Right renal pelvis (tissue), 4 donors: ENCODE data around the gene CNIH3. TPM values are rescaled to one million over a fixed set of nuclear protein-coding genes. Genes with fewer than 3 reads are reported as not detected.
A peak's percentile ranks its signal among the peaks of the same experiment; 100 is the strongest.
"Not testable (repeated sequence)": the region's sequence is repeated elsewhere in the genome, so short reads cannot be mapped to it uniquely, and the experiment has no call there.

ENCODE experiments used
- DNase-seq, 4 donors: peaks; one replicate each; pipeline ENCODE4 v3.0.0-alpha.2; 2013; ENCODE audit warnings: low read depth in 4 of 4, low spot score in 3 of 4, missing footprints in 1 of 4
- polyA plus RNA-seq, 4 donors: library from polyadenylated mRNA; unstranded; fragments of 120-200 nt; gene quantifications; one replicate each; pipeline ENCODE4 v1.2.1, GENCODE V29; 2013; ENCODE audit not compliant: insufficient read length in 4 of 4

The CNIH3 gene
- polyA plus RNA-seq = 10 to 100 TPM in 3 of 4 donors, 1 to 10 TPM in 1; 9.5 to 11.1 (median 10.7) TPM

GRCh38 chr1:224615861-224616755, at the start of gene CNIH3:
Gene CNIH3 (plus strand): TSS chr1:224616317. CDS start chr1:224617175, 858 bp downstream.
- DNase-seq = peak; percentile 32 to 62 (median 49)

- DNase-seq = not testable (repeated sequence)
These were observed 49.6 kb upstream of the CNIH3 start for GRCh38 chr1:224566492-224566891.

DNA sequence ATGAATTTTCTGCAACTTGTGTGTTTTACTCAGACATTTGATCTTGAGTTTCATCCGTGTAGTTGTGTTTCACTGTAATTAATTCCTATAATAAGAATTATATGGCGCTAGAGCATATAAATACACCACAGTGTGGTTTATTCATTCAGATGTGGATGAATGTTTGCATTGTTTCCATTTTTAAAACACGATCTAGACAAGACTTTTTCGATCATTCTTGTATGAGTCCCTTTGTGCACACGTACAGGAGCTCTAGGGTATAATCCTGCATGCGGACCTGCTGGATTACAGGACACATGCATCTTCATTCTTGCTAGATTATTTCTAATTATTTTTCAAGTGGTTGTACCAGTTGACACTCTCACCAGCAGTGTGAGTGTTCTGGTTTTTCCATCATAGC, 46.8 kb upstream of the CNIH3 start:
- no peak for DNase-seq

DNA sequence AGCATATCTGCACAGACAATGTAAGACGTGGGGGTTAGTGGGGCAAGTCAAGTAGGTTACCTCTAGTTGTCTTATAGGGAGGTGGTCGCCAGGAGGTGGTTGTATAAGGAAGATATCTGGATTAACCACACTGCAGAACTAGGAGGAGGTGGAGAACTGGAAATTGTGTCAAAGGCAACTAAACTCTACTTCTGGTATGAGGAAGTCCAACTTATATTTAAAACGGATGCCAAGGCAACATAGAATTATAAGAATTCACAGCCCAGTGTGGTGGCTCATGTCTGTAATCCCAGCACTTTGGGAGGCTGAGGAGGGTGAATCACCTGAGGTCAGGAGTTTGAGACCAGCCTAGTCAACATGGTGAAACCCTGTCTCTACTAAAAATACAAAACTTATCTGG, 44.1 kb upstream of the CNIH3 start:
- not testable (repeated sequence) for DNase-seq

DNA sequence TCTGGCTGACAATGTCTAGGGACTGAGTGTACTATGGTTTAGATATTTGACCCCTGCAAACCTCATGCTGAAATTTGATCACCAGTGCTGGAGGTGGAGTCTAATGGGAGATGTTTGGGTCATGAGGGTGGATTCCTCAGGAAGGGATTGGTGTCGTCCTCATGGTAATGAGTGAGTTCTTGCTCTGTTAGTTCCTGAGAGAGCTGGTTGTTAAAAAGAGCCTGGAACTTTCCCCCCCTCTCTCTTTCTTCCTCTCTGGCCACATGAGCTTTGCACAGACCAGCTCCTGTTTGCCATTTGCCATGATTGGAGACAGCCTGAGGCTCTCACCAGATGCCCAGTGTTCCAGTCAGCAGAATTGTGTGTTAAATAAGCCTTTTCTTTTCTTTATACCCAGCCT, 36.6 kb upstream of the CNIH3 start:
- DNase-seq = no peak

DNA sequence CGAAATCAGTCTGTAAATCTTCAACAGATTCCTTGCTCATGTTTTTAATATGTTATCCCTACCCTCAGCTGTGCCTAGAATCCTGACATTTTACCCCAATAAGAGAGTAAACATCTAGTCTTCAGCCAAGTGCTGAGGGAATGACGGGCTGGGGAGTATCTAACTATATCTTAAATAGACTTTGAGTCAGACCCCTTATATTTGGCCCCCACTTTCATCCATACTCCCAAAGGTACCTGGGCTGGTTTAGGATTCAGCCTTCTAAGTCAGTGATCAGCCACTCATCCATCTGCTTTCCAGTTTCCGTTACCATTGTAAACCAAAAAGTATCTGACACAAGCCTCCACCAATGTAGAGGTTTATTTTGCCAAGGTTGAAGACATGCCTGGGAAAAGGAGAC, 36.1 kb upstream of the CNIH3 start:
- no peak for DNase-seq

- DNase-seq = no peak
These were observed 34.1 kb upstream of the CNIH3 start for GRCh38 chr1:224582041-224582440.

- no peak for DNase-seq
These were observed 32.3 kb upstream of the CNIH3 start for GRCh38 chr1:224583774-224584173.

DNA sequence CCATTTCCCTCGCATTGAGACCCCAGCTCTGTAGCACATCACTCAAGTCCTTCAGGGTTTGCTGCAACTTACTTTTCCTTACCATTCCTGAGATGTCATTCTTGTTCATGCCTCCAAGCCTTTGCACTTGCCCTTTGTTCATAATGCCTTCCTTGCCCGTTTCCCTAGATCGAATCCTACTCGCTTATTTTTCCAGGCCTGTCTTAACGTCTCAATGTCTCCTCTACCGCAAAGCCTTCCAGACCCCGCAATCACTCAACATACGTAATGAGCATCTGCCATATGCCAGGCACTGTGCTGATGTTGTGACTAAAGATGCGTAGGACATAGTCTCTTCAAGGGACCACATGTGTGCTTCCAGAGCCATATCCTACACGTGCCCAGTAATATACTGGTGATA, 31.1 kb upstream of the CNIH3 start:
- DNase-seq = no peak

GRCh38 chr1:224587051-224587450, 29.1 kb upstream of the CNIH3 start:
- DNase-seq = no peak

DNA sequence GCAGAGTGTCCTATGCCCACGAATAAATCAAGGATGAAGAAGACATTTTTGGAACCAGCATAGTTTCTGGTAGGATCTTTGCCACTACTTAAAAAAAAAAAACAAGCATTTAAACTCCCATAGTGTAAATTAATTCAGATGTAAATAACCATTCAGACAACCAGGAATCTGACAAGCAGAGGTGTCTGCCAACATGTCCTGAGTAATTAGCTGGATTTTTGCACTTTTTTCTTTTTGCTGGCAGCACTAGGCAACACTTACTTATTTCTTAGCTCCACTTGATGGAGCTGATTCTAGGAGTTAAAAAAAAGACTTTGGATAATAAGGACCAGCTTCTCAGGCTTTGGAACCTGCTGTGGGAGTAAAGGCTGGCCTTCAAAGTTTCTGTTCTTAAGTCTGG, 27.6 kb upstream of the CNIH3 start:
- DNase-seq = no peak

DNA sequence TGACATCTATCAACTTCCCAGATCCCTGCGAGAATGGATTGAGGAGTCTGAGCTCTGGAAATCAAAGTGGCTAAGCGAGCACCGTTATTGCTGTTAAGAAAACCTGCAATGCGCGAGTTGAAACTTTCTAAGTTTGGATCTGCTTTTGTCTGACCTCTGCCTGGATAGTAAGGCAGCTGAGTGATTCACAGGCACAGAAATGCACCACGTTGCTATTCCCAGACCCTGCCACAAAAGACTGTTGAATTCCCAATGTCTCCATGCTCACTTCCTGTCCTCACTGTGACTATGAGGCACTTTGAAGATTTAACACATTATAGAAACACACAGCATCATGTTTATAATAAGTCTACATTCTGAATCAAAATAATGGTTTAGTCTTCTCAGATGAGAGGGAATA, 27.1 kb upstream of the CNIH3 start:
- DNase-seq = no peak

DNA sequence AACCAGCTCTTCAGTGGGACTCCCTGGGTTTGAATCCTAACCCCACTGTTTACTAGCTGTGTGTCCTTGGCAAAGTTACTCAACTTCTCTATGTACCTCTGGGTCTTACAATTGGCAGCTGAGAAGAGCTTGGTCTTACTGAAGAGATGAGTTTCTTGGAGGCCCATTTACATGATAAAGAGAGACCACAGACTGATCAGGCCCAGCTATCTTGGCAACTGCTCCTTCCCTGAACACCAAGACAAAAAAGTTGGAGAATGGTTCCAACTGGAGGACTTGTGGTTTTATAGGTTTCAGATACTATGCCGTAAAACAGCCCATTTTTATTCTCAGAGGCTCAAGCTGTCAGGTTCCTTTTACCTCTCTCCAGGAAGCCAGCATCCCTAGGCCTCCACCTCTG, 24.8 kb upstream of the CNIH3 start:
- DNase-seq = no peak

DNA sequence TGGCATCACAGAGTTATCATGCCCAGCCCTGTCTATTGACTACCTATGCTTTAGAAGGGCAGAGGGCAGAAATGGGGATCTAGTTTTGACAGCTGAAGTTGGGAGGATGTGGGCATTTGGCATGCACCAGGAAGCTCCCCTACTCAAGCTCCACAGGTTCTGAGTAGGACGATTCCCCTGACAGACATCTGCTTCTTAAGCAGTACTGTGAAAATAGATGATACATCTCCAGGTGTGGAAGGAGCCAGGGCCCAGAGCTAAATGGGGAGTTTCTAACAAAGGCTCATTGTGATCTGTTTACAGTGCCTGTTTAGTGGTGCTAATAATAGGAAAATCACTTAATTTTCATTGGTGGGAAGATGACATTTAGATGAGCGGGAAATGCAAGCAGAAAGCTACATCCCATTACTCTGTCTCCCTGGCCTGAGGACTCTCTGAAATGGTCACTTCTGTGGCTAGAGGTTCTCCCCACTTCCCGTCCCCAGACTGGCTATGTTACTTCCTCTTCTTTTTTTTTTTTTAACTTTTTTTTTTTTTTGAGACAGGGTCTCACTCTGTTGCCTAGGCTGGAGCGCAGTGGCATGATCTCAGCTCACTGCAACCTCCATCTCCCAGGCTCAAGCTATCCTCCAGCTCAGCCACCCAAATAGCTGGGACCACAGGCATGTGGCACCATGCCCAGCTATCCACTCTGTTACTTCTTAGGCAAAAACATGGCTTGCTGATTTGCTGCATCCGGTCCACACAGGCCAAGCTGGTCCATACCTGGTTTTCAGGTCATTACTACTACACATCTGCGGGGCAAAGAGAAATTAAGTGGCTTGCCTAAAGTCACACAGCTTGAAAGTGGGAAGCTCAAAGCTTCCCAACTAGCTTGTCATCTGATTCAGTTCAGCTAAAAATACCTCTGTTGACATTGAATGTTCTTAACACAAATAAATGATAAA, 23.2 kb upstream of the CNIH3 start:
- no peak for DNase-seq

GRCh38 chr1:224594360-224594759, 21.8 kb upstream of the CNIH3 start:
- DNase-seq = no peak

DNA sequence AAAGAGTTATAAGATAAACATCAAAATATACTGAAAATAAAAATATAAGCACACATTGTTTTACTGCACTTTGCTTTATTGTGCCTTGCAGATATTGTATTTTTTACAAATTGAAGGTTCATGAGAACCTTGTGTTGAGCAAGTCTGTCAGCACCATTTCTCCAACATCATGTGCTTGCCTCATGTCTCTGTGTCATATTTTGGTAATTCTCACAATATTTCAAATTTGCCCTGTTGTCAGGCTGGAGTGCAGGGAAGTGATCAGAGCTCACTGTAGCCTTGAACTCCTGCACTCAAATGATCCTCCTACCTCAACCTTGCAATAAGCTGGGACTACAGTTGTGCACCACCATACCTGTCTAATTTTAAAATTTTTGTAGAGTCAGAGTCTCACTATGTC, 21.3 kb upstream of the CNIH3 start:
- no peak for DNase-seq

GRCh38 chr1:224605482-224606181, 10.5 kb upstream of the CNIH3 start:
- no peak for DNase-seq

GRCh38 chr1:224607188-224608148, 8.6 kb upstream of the CNIH3 start:
- no peak for DNase-seq

DNA sequence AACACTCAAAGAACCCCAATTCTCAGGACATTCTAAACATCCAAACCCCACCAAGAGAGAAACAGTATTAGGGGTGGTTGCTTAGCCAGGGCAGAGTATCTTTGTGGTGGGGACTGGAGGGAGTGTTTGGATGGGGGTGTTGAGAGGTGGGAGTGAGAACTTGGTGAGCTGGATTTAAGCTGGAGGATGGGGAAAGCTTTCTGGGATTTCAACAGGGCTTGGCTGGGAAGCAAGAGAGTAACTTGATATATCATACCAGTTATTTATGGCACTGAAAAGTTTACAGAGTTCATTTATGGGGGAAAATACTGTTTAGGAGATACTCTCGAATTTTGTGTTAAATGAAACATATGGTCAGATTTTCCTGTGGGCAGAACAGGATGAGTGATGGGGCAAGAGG, 6.8 kb upstream of the CNIH3 start:
- no peak for DNase-seq

DNA sequence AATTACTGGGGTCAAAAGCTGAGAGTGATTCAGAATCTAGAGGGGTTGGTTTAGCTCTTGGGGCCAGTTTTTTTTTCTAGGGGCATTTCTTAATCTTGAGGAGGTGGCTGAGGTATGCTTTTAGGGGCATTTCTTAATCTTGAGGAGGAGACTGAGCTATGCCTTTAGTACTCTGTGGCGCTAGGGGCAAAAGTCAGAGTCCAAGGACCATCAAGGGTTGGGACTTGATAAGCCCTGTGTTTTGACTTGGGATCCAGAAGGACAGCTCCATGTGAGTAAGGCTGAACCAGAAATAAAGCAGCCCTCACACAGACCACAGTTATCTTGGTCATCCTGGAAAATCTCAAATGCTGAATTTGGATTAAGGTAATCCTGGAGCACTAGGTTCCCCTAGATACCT, 3.9 kb upstream of the CNIH3 start:
- DNase-seq = no peak
